Measurements from ENCODE around the gene GOT2. TPM values are rescaled to one million over a fixed set of nuclear protein-coding genes. Genes with fewer than 3 reads are reported as not detected.

Gene GOT2
- total RNA-seq, 3 donors from 2014 or later = 15.4 to 56.2 (median 45.2) TPM

GRCh38 chr16:58684001-58684353 is 50.1 kb downstream of the GOT2 start:
- DNase-seq (ENCODE audit: low spot score in 2 of 2) = no peak
- H3K27ac ChIP-seq = peak overlapping the region; percentile 64 to 80
- intact Hi-C loops (cut with DNase I; ENCODE audit: low total_unique reads) = no loop called here

GRCh38 chr16:58679763-58680162 is 54.4 kb downstream of the GOT2 start:
- no peaks in the 10 kb centered on the region for H3K36me3 ChIP-seq
- TF ChIP-seq CTCF (IDR thresholded peaks at IDR 0.05) (no peak), POLR2A (IDR thresholded peaks at IDR 0.05) (no peak), POLR2AphosphoS5 (IDR thresholded peaks at IDR 0.05) (no peak)
- intact Hi-C loops (cut with DNase I; ENCODE audit: low total_unique reads) = no loop called here
- peaks cover 0 to 3% of the 10 kb centered on the region in 2 donors for H3K4me1 ChIP-seq
- no peak overlapping the region for H3K27ac ChIP-seq
- no peaks in the 10 kb centered on the region for H3K9me3 ChIP-seq
- DNase-seq (ENCODE audit: low spot score in 2 of 2) = no peak
- H3K4me3 ChIP-seq = no peak overlapping the region
- no peaks in the 10 kb centered on the region for H3K27me3 ChIP-seq

More at GRCh38 chr16:58684001-58684353, 50.1 kb downstream of the GOT2 start:
- Histone ChIP-seq H3K36me3 (no peaks in the 10 kb centered on the region), H3K4me3 (peak overlapping the region; percentile 82 to 90 (median 90)), H3K9me3 (no peaks in the 10 kb centered on the region), H3K4me1 (peaks cover 0 to 3% of the 10 kb centered on the region in 2 donors), H3K27me3 (no peaks in the 10 kb centered on the region)
- TF ChIP-seq POLR2AphosphoS5 (IDR thresholded peaks at IDR 0.05) = no peak

- Histone ChIP-seq H3K27me3 (no peaks in the 10 kb centered on the region), H3K27ac (no peak overlapping the region), H3K4me1 (peaks cover 0 to 2% of the 10 kb centered on the region in 2 donors), H3K36me3 (no peaks in the 10 kb centered on the region), H3K9me3 (no peaks in the 10 kb centered on the region), H3K4me3 (no peak overlapping the region)
- peak in 1 of 2 donors; percentile 61 for DNase-seq (ENCODE audit: low spot score in 2 of 2)
- no peak for TF ChIP-seq POLR2A (IDR thresholded peaks at IDR 0.05)
- peak in 1 of 3 donors; percentile 11 for TF ChIP-seq CTCF (IDR thresholded peaks at IDR 0.05)
- TF ChIP-seq POLR2AphosphoS5 (IDR thresholded peaks at IDR 0.05) = no peak
- intact Hi-C loops (cut with DNase I; ENCODE audit: low total_unique reads) = no loop called here
Measured at GRCh38 chr16:58678716-58679115, 55.4 kb downstream of the GOT2 start.

GRCh38 chr16:58678269-58678668 is 55.8 kb downstream of the GOT2 start:
- no peak overlapping the region for H3K4me3 ChIP-seq
- no peaks in the 10 kb centered on the region for H3K4me1 ChIP-seq
- no peaks in the 10 kb centered on the region for H3K9me3 ChIP-seq
- no peak overlapping the region for H3K27ac ChIP-seq
- no peaks in the 10 kb centered on the region for H3K36me3 ChIP-seq
- DNase-seq (ENCODE audit: low spot score in 2 of 2) = no peak
- intact Hi-C loops (cut with DNase I; ENCODE audit: low total_unique reads) = no loop called here
- TF ChIP-seq POLR2AphosphoS5 (IDR thresholded peaks at IDR 0.05) (no peak), CTCF (IDR thresholded peaks at IDR 0.05) (no peak), POLR2A (IDR thresholded peaks at IDR 0.05) (no peak)
- H3K27me3 ChIP-seq = no peaks in the 10 kb centered on the region

GRCh38 chr16:58670946-58671583 is 63.1 kb downstream of the GOT2 start:
- DNase-seq (ENCODE audit: low spot score in 2 of 2) = no peak
- Histone ChIP-seq H3K4me3 (no peak overlapping the region), H3K4me1 (no peaks in the 10 kb centered on the region), H3K27me3 (no peaks in the 10 kb centered on the region), H3K9me3 (no peaks in the 10 kb centered on the region), H3K27ac (no peak overlapping the region), H3K36me3 (no peaks in the 10 kb centered on the region)
- intact Hi-C loops (cut with DNase I; ENCODE audit: low total_unique reads) = no loop called here
- TF ChIP-seq POLR2AphosphoS5 (IDR thresholded peaks at IDR 0.05) (no peak), POLR2A (IDR thresholded peaks at IDR 0.05) (no peak), CTCF (IDR thresholded peaks at IDR 0.05) (no peak)

Measured in breast epithelium (tissue), 4 donors.